ENCODE measurements around the gene PNRC2. TPM values are rescaled to one million over a fixed set of nuclear protein-coding genes. Genes with fewer than 3 reads are reported as not detected.

The PNRC2 gene
- total RNA-seq, 1 experiment from 2014 or later = 166 TPM

- TF ChIP-seq RORB (CRISPR knock-in tag; IDR thresholded peaks at IDR 0.05) (no peak), ZBTB21 (CRISPR knock-in tag; IDR thresholded peaks at IDR 0.05; ENCODE audit: borderline replicate concordance) (no peak), USF2 (CRISPR knock-in tag; IDR thresholded peaks at IDR 0.05) (no peak; the same call in 1 of the 2 replicates), ZNF232 (CRISPR knock-in tag; IDR thresholded peaks at IDR 0.05) (no peak; the same call in none of the 2 replicates), FOXP4 (CRISPR knock-in tag; IDR thresholded peaks at IDR 0.05) (peak; percentile 53), NFYB (CRISPR knock-in tag; conservative IDR thresholded peaks at IDR 0.05; ENCODE audit: low read depth) (no peak), HMGXB4 (CRISPR knock-in tag; IDR thresholded peaks at IDR 0.05) (peak; percentile 90), ATF1 (CRISPR knock-in tag; IDR thresholded peaks at IDR 0.05) (0 out of 2 replicates have a peak, but pooled peaks have one; percentile 56), TEAD1 (CRISPR knock-in tag; IDR thresholded peaks at IDR 0.05) (no peak), NFE2L1 (CRISPR knock-in tag; IDR thresholded peaks at IDR 0.05) (peak; percentile 56; the same call in 1 of the 2 replicates), ZNF263 (CRISPR knock-in tag; IDR thresholded peaks at IDR 0.05; ENCODE audit: low read depth) (no peak), NR2C2 (CRISPR knock-in tag; IDR thresholded peaks at IDR 0.05) (no peak), KAT7 (CRISPR knock-in tag; IDR thresholded peaks at IDR 0.05; ENCODE audit: borderline replicate concordance) (peak; percentile 97; the same call in 1 of the 2 replicates), ZNF138 (CRISPR knock-in tag; conservative IDR thresholded peaks at IDR 0.05) (no peak), NR1H2 (CRISPR knock-in tag; IDR thresholded peaks at IDR 0.05) (no peak)
Observed at GRCh38 chr1:23979881-23980727, 20.5 kb downstream of the PNRC2 start, which contains the start of gene SRSF10 (continued).

GRCh38 chr1:23980728-23981070, 21.1 kb downstream of the PNRC2 start:
- Mint-ChIP-seq H3K4me1 (peaks cover 44% of the 10 kb centered on the region), H3K9me3 (no peaks in the 10 kb centered on the region), H3K27ac (peak overlapping the region; percentile 99), H3K27me3 (ENCODE audit: low read depth) (no peaks in the 10 kb centered on the region), H3K4me3 (peak overlapping the region; percentile 91), H3K36me3 (peaks cover 27% of the 10 kb centered on the region)
- DNase-seq (ENCODE audit: low spot score) (no peak), ATAC-seq (peak; percentile 23)
- POLR2A ChIA-PET = interaction anchor here (0.6 to 1.5 kb wide), 7 partner anchors 20 to 213 kb away, joined by 3 to 6 read pairs (median 4); partner anchors contain the start of gene PNRC2
- CTCF ChIA-PET = interaction anchor here (0.6 to 2.0 kb wide), 6 partner anchors 44 to 449 kb away, joined by 3 to 7 read pairs (median 3); partner anchors contain the start of gene E2F2
- no peak for TF ChIP-seq GABPB1 (CRISPR knock-in tag; IDR thresholded peaks at IDR 0.05)
- TF ChIP-seq AR (CRISPR knock-in tag; IDR thresholded peaks at IDR 0.05) = peak; percentile 78; the same call in 1 of the 2 replicates
- no peak for TF ChIP-seq E2F5 (CRISPR knock-in tag; IDR thresholded peaks at IDR 0.05)
- TF ChIP-seq ETV6 (CRISPR knock-in tag; IDR thresholded peaks at IDR 0.05) = no peak
- no peak for TF ChIP-seq TP53 (CRISPR knock-in tag; IDR thresholded peaks at IDR 0.05)
- peak; percentile 72; the same call in 1 of the 2 replicates for TF ChIP-seq ZNF532 (CRISPR knock-in tag; IDR thresholded peaks at IDR 0.05; ENCODE audit: borderline replicate concordance)
- no peak for TF ChIP-seq IRF2 (CRISPR knock-in tag; IDR thresholded peaks at IDR 0.05; ENCODE audit: borderline replicate concordance, low read depth)
